Measurements from ENCODE around the gene S100A14. TPM values are rescaled to one million over a fixed set of nuclear protein-coding genes. Genes with fewer than 3 reads are reported as not detected.

S100A14 gene
- polyA plus RNA-seq, 2 of the 4 experiments (the other 2 are of a cell fraction), result 0.21 TPM

GRCh38 chr1:153628638-153629342 lies 12.7 kb upstream of the S100A14 start (continued):
- TF ChIP-seq JUN (IDR thresholded peaks at IDR 0.05) (no peak), HOXA7 (CRISPR knock-in tag; IDR thresholded peaks at IDR 0.05) (no peak), ZSCAN20 (CRISPR knock-in tag; IDR thresholded peaks at IDR 0.05) (no peak), NFE2L2 (conservative IDR thresholded peaks at IDR 0.05; ENCODE audit: low read length) (no peak), BCL3 (IDR thresholded peaks at IDR 0.05) (no peak)

GRCh38 chr1:153627715-153628626 lies 11.8 kb upstream of the S100A14 start, which contains the start of gene S100A1:
Gene S100A1 (plus strand): TSS chr1:153628434. CDS start chr1:153630522, 2,088 bp downstream.
- Histone ChIP-seq H3K4me3 (peak within 1 kb of the TSS; percentile 57), H3K4me2 (peak within 1 kb of the TSS; percentile 97), H3K27ac (peak within 1 kb of the TSS; percentile 92), H3K9me3 (no peaks in the 10 kb centered on the region), H3K4me1 (peaks cover 20% of the 10 kb centered on the region)
- ChIA-PET CTCF (interaction anchor here (0.6 to 18.3 kb wide), 40 partner anchors 10 to 320 kb away, joined by 3 to 253 read pairs (median 8); partner anchors contain the start of genes ILF2, S100A14, S100A16 and S100A6), POLR2A (interaction anchor here (0.7 to 2.9 kb wide), 16 partner anchors 9 to 107 kb away, joined by 3 to 39 read pairs (median 4); partner anchors contain the start of genes S100A14, S100A16 and S100A6)
- no peak for FAIRE-seq
- ATAC-seq, result peak in 1 of 2 experiments; percentile 16
- WGBS (ENCODE audit: missing lambda C conversion rate), result 58% methylated on average over 6 of the region's 10 CpGs
- DNase-seq (ENCODE audit: low read depth in 1 of 2, low spot score in 1 of 2), result peak in 1 of 2 experiments; percentile 35
- TF ChIP-seq KDM1A (IDR thresholded peaks at IDR 0.05; ENCODE audit: low read depth), result no peak
- no peak for TF ChIP-seq SMC3 (IDR thresholded peaks at IDR 0.05)
- no peak for TF ChIP-seq MYC (IDR thresholded peaks at IDR 0.05; ENCODE audit: borderline replicate concordance, low read length)
- TF ChIP-seq JUN (IDR thresholded peaks at IDR 0.05), result no peak
- no peak for TF ChIP-seq CHD4 (IDR thresholded peaks at IDR 0.05; ENCODE audit: borderline replicate concordance)
- no peak for TF ChIP-seq ATOH8 (CRISPR knock-in tag; IDR thresholded peaks at IDR 0.05; ENCODE audit: low read depth)
- no peak for TF ChIP-seq SREBF2 (IDR thresholded peaks at IDR 0.05)

GRCh38 chr1:153626904-153627714 lies 11.0 kb upstream of the S100A14 start, which contains the start of gene S100A13:
Gene S100A13 (minus strand): TSS chr1:153627505. CDS start chr1:153626472, 1,033 bp downstream.
- H3K27ac ChIP-seq, result peak within 1 kb of the TSS; percentile 92
- ChIA-PET CTCF (interaction anchor here (0.6 to 18.3 kb wide), 37 partner anchors 11 to 274 kb away, joined by 3 to 253 read pairs (median 8); partner anchors contain the start of genes ILF2, S100A14, S100A16 and S100A6), POLR2A (interaction anchor here (0.7 to 2.9 kb wide), 17 partner anchors 8 to 336 kb away, joined by 3 to 39 read pairs (median 4); partner anchors contain the start of genes S100A14, S100A16, S100A6 and SLC39A1)
- peaks cover 18% of the 10 kb centered on the region for H3K4me1 ChIP-seq
- peak; percentile 85 to 91 for DNase-seq (ENCODE audit: low read depth in 1 of 2, low spot score in 1 of 2)
- WGBS (ENCODE audit: missing lambda C conversion rate), result 3% methylated on average over 20 of the region's 28 CpGs
- no peaks in the 10 kb centered on the region for H3K9me3 ChIP-seq
- peak within 1 kb of the TSS; percentile 97 for H3K4me2 ChIP-seq
- FAIRE-seq, result no peak
- ATAC-seq, result peak; percentile 80 to 87
- peak within 1 kb of the TSS; percentile 57 for H3K4me3 ChIP-seq
- TF ChIP-seq RCOR1 (IDR thresholded peaks at IDR 0.05; ENCODE audit: low read depth, low read length) (no peak), E2F6 (IDR thresholded peaks at IDR 0.05; ENCODE audit: borderline replicate concordance, low read depth) (peak; percentile 62; the same call in 1 of the 2 replicates), HOXB13 (CRISPR knock-in tag; IDR thresholded peaks at IDR 0.05; ENCODE audit: low read depth) (no peak), CHD2 (IDR thresholded peaks at IDR 0.05; ENCODE audit: low read length, partially characterized antibody) (no peak), MYC (IDR thresholded peaks at IDR 0.05; ENCODE audit: borderline replicate concordance, low read length) (peak; percentile 34; the same call in 1 of the 2 replicates), SMC3 (IDR thresholded peaks at IDR 0.05) (peak; percentile 69), RNF2 (IDR thresholded peaks at IDR 0.05; ENCODE audit: borderline replicate concordance, low read depth) (no peak), ESRRA (IDR thresholded peaks at IDR 0.05; ENCODE audit: borderline replicate concordance, low read length) (no peak), POLR2A (IDR thresholded peaks at IDR 0.05; ENCODE audit: low read length) (peak; percentile 75), NR3C1 (IDR thresholded peaks at IDR 0.05) (no peak), GATA3 (IDR thresholded peaks at IDR 0.05; ENCODE audit: borderline replicate concordance) (no peak), EHF (CRISPR knock-in tag; IDR thresholded peaks at IDR 0.05) (no peak), RAD21 (conservative IDR thresholded peaks at IDR 0.05 in 1 of 2, IDR thresholded peaks at IDR 0.05 in 1 of 2) (peak; percentile 54 to 72), MAX (IDR thresholded peaks at IDR 0.05) (peak; percentile 55), CTCF (IDR thresholded peaks at IDR 0.05) (peak; percentile 73), FOSL2 (IDR thresholded peaks at IDR 0.05) (no peak), FOSL2 (CRISPR knock-in tag; IDR thresholded peaks at IDR 0.05) (no peak)

Data from A549 (cell line).